GM12891 (cell line): Measurements from ENCODE around the gene PRKAR2A.
"Not testable (repeated sequence)": the region's sequence is repeated elsewhere in the genome, so short reads cannot be mapped to it uniquely, and the experiment has no call there.

Experiments used
- DNase-seq: peaks from one replicate; pipeline ENCODE4 v3.0.0; 2011; ENCODE audit warnings: low spot score; ENCODE audit not compliant: insufficient read length
- FAIRE-seq: peaks from 2 replicates; lab custom pipeline; 2011; peaks lifted over from hg19 to GRCh38; lab: Jason Lieb, UNC
- PAX5 ChIP-seq: IDR thresholded peaks from 2 replicates; pipeline ENCODE4 v1.6.1; 2011; ENCODE audit warnings: low read length, moderate library complexity, mild to moderate bottlenecking; ENCODE audit not compliant: insufficient read depth, severe bottlenecking
- POLR2A ChIP-seq: IDR thresholded peaks from 2 replicates; pipeline ENCODE4 v1.6.1; 2011; ENCODE audit warnings: low read depth, low read length, control low read depth
- POLR2AphosphoS5 ChIP-seq: IDR thresholded peaks from 2 replicates; pipeline ENCODE4 v1.6.1; 2011; ENCODE audit warnings: low read depth, low read length, control low read depth
- POU2F2 ChIP-seq: IDR thresholded peaks from 2 replicates; pipeline ENCODE4 v1.6.1; 2011; ENCODE audit warnings: low read depth, mild to moderate bottlenecking, control low read depth, low read length, moderate library complexity
- SPI1 ChIP-seq: IDR thresholded peaks from 2 replicates; pipeline ENCODE4 v1.6.1; 2011; ENCODE audit warnings: low read depth, low read length, control low read depth
- TAF1 ChIP-seq: IDR thresholded peaks from 2 replicates; pipeline ENCODE4 v1.6.1; 2011; ENCODE audit warnings: low read depth, low read length, control low read depth

Gene PRKAR2A

DNA sequence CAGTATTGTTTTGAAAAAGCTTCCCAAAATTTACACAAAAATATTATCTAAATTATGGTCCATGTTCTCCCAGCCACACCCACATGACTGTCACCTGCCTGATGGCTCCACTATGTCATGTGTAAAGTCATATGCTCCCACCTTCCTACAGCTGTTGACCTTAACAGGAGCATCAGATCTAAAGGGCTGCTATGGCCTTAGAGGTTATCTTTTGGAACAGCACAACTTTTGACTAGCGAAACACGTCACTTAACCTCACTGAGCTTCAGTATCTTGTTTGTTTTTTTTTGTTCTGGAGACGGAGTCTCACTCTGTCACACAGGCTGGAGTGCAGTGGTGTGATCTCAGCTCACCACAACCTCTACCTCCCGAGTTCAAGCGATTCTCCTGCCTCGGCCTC is 64.4 kb downstream of the PRKAR2A start:
- TF ChIP-seq POLR2A (no peak), PAX5 (no peak)
- FAIRE-seq (no peak), DNase-seq (no peak)

GRCh38 chr3:48782046-48782445 is 65.6 kb downstream of the PRKAR2A start:
- TF ChIP-seq POLR2AphosphoS5 (no peak), PAX5 (no peak), POU2F2 (no peak)
- no peak for FAIRE-seq

DNA sequence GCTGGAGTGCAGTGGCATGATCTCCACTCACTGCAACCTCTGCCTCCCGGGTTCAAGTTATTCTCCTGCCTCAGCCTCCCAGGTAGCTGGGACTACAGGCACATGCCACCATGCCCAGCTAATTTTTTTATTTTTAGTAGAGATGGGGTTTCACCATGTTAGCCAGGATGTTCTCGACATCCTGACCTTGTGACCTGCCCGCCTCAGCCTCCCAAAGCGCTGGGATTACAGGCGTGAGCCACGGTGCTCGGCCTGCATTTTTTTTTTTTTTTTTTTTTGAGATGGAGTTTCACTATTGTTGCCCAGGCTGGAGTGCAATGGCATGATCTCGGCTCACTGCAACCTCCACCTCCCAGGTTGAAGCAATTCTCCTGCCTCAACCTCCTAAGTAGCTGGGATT is 69.1 kb downstream of the PRKAR2A start:
- DNase-seq = not testable (repeated sequence)

More at GRCh38 chr3:48782046-48782445, 65.6 kb downstream of the PRKAR2A start:
- no peak for DNase-seq

DNA sequence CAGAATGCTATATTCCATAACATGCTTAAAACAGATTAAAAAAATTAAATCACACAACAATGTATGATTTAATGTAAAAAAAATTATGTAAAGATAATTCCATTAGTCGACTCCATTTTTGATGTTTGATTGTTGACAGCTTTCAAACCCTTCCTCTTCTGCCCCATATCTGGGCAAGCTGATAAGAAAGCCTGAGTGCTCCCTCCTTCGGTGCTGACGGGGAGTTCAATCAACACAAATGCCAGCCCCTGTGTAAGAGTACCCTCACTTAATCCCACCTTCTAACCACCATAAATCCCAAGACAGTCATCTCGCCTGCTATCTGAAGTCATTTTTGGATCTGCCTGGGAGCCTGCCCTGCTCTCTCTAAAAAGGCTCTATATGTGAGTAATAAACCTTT is 70.8 kb downstream of the PRKAR2A start:
- no peak for TF ChIP-seq PAX5
- TF ChIP-seq POLR2A = no peak
- TF ChIP-seq TAF1 = no peak
- TF ChIP-seq POU2F2 = no peak
- TF ChIP-seq SPI1 = no peak
- TF ChIP-seq POLR2AphosphoS5 = no peak
- DNase-seq (no peak), FAIRE-seq (no peak)

More for the DNA sequence above, 69.1 kb downstream of the PRKAR2A start:
- FAIRE-seq = not testable (repeated sequence)

- no peak for DNase-seq
- no peak for TF ChIP-seq SPI1
- TF ChIP-seq POLR2AphosphoS5 = no peak
- no peak for TF ChIP-seq PAX5
- TF ChIP-seq POLR2A = no peak
- no peak for FAIRE-seq
These were observed 77.5 kb downstream of the PRKAR2A start for GRCh38 chr3:48770192-48770502.

DNA sequence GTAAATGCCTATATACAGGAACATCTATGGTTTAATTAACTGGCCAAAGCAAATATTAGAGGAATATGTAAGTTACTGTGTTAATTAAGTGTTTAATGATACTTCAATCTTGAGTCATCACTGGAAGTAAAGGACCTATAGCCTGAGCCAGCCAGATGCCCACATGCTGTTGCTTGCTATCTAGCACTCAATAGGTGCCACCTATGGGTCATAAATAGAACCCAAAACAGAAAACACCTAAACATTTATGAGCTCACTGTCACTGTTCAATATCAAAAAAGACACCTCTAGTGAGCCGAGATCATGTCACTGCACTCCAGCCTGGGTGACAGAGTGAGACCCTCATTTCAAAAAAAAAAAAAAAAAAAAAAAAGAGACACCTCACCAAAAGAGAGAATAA is 82.3 kb downstream of the PRKAR2A start:
- DNase-seq = no peak
- TF ChIP-seq SPI1 (no peak), POU2F2 (no peak), POLR2A (no peak), PAX5 (no peak), POLR2AphosphoS5 (no peak), TAF1 (no peak)
- FAIRE-seq = no peak

- TF ChIP-seq TAF1 = no peak
- no peak for TF ChIP-seq PAX5
- TF ChIP-seq POLR2AphosphoS5 = no peak
- TF ChIP-seq POU2F2 = no peak
- no peak for TF ChIP-seq POLR2A
- TF ChIP-seq SPI1 = no peak
- FAIRE-seq = no peak
These were observed 84.9 kb downstream of the PRKAR2A start for GRCh38 chr3:48762816-48763215.

GRCh38 chr3:48759991-48760540 is 87.6 kb downstream of the PRKAR2A start:
- DNase-seq, FAIRE-seq: not testable (repeated sequence)

More at GRCh38 chr3:48762816-48763215, 84.9 kb downstream of the PRKAR2A start:
- DNase-seq = no peak

DNA sequence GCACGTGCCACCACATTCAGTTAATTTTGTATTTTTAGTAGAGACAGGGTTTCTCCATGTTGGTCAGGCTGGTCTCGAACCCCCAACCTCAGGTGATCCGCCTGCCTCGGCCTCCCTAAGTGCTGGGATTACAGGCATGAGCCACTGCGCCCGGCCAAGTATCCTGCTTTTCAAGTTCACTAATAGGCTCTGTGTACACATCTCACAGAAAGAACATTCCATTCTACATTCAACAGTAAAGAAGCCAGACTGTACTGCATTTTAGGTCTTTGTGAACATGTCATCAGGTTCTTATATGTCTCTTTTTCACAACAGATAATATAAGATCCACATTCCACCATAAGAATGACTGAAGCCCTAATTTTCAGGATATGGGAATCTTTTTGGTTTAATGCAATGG is 88.1 kb downstream of the PRKAR2A start:
- DNase-seq, FAIRE-seq: not testable (repeated sequence)

DNA sequence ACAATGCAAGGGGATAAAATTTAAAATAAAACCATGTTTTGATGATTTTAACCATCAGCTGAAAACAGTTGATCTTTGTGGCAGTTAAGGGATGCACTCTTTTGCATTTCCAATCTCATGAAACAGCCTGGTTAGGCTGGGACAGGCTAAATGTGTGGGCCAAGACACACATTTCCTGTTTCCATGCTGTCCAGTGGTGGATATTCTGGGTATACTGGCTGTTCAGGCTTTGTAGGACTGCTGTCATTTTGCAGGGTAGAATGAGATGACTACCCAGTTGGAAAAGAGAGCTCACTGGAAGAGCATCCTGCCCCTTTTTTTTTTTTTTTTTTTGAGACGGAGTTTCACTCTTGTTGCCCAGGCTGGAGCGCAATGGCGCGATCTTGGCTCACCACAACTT is 88.6 kb downstream of the PRKAR2A start:
- TF ChIP-seq POU2F2 = no peak
- TF ChIP-seq POLR2A = no peak
- TF ChIP-seq PAX5 = no peak
- TF ChIP-seq SPI1 = no peak
- FAIRE-seq (no peak), DNase-seq (no peak)

- DNase-seq (no peak), FAIRE-seq (no peak)
- TF ChIP-seq POLR2AphosphoS5 (no peak), POU2F2 (no peak), PAX5 (no peak), SPI1 (no peak), TAF1 (no peak), POLR2A (no peak)
These were observed 91.0 kb downstream of the PRKAR2A start for GRCh38 chr3:48756640-48757039.

- TF ChIP-seq SPI1 = no peak
- no peak for TF ChIP-seq TAF1
- no peak for TF ChIP-seq POLR2A
- no peak for TF ChIP-seq POU2F2
- no peak for TF ChIP-seq PAX5
- no peak for TF ChIP-seq POLR2AphosphoS5
- FAIRE-seq (peak; percentile 23), DNase-seq (no peak)
These were observed 96.8 kb downstream of the PRKAR2A start for GRCh38 chr3:48750856-48751255.
